HG02885 (cell line): ENCODE data around the gene MACROD2.

ENCODE experiments used
- ATAC-seq: cut with Tn5 transposase; IDR thresholded peaks from one replicate; pipeline ENCODE4 v1.9.1; 2021; ENCODE audit warnings: mild to moderate bottlenecking; ENCODE audit not compliant: unreplicated experiment, poor library complexity

Gene MACROD2

DNA sequence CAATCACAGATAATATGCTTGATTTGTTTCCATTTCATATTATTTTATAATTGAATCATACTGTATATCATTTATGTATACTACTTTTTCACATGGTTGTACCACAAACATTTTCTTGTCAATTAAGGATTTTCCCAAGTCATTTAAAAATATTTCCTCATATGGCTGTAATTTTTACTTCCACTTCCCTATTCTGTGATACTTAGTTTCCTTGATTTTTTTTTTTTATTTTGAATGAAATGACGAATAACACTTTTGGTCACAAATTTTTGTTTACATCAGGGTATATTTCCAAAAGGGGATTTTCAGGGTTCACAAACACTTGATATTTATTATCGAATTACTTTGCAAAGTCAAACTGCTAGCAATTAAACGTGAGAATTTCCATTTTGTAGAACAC, 2062.3 kb downstream of the MACROD2 start:
- no peak for ATAC-seq

DNA sequence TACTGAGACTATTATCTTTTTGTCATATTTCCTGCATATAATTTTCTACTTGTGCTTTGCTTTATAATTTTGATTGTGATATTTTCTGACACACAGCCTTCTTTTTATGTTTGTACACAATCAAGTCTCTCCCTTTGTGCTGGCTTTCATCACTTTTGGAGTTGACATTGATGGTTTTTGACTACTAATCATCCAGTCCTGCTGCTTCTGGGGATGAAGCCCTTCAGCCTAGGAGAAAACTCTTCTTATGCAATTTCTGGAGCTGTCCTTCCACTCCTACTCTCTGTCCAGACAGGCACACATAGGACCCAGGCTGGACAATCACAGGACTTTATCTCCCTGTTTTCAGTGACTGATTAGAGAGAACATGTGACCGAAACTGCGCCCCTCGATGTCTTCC, 2063.0 kb downstream of the MACROD2 start:
- no peak for ATAC-seq

DNA sequence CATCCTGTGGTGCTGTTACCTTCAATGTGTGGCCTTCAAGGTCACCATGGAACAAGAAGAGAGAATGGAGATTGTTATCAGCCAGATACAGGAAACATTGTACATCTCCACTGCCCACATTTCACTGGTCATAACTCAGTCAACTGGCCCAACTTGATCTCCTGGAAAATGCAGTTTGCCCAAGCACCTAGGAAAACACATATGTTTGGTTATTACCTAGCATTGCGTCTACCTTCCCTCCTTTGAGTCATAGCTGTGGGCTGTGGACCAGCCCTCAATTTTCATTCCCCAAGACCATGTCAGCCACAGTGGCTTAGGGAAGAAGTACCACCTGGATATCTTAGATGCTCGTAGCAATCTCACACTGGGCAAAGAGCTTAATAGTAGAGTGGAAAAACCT, 2064.5 kb downstream of the MACROD2 start:
- ATAC-seq = no peak

- no peak for ATAC-seq
These were observed 2066.0 kb downstream of the MACROD2 start for GRCh38 chr20:16061351-16061750.

DNA sequence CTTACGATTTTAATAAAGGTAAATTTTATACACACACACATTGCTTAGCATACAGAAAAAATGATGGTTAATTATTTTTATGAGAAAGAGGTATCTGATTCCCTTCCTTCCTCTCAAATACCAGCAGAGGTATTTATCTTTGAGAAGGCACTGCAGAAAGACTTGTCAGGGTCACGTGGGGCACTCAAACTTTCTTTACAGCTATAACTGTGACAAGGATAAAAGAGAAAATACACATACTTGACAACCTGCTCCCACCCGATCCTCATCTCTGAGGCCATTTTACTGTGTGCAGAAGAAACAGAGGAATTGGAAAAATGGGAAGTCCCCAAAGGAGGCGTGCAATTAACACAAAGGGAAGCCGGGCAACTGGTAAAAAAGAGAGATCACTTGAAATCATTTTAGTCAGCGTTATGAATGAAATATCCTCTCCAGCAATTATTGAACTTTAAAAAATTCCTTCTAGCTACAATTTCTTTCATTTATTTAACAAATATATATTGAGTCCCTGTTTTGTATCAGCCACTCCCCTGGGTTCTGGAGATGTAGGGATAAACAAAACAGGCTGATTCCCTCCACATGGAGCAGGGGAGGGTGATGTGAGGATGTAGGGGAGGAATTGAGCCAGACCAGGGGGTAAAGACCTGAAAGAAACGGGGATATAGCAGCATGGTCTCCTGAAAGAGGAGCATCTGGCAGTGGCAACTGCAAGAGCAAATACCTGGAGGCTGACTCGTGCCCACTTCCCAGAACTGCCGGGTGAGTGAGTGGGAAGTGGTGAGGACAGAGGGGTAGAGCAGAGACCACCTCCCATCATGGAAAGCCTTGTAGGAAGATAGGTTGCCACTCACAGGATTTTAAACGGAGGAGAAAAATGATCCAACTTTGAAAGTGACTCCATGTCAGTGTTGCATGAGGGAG, 2067.6 kb downstream of the MACROD2 start:
- ATAC-seq = no peak

GRCh38 chr20:16063881-16064280, 2068.6 kb downstream of the MACROD2 start:
- no peak for ATAC-seq

- no peak for ATAC-seq
These were observed 2069.8 kb downstream of the MACROD2 start for GRCh38 chr20:16064989-16065707.

DNA sequence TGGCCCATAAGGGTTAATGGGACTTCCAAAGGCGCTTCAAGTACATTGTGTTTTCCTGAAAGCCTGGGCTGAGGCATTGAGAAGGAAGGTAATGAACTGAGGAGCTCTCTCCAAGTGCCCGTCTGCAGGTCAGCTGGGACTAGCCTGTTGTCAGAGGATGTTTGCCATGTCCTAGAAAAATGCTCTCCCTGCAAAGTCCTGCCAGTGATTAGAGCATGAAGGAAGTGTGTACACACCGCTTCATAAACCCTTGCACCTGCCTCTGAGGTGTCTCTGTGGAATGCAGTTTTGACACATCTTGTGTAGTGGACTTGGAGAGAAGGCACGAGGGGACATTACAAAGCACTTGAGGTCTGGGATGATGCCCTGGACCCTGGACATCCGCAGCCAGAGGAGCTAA, 2071.3 kb downstream of the MACROD2 start:
- no peak for ATAC-seq

DNA sequence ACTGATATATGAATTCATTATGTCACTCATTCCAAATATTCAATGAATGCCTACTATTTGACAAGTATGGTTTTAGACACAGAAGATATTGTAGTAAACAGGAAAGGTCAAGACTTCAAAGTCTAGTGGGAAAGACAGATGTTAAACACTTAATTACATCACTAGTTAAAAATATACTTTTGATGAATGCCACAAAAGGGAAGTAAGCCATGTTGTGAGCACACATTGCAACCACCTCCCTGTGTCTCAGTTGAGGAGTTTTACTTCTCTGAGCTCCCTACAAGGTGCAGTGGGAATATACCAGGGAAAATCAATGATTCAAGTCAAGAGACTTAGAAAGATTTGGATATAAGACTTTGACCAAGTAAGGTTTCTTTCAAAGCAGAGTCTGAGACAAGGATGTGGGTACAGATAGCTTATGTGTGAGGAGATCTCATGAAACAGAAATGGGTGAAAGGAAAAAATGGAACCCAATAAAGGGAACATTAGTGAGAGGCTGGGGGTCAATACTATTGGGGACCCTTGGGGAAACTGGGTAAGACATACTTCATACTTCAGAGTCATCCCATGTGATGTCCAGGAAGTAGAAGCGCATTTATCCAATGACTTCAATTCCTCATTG, 2074.2 kb downstream of the MACROD2 start:
- peak; percentile 95 for ATAC-seq

- no peak for ATAC-seq
These were observed 2076.9 kb downstream of the MACROD2 start for GRCh38 chr20:16072220-16072619.

GRCh38 chr20:16078172-16078898, 2083.0 kb downstream of the MACROD2 start:
- ATAC-seq = no peak

- ATAC-seq = no peak
These were observed 2086.1 kb downstream of the MACROD2 start for GRCh38 chr20:16081421-16081820.

- no peak for ATAC-seq
These were observed 2086.8 kb downstream of the MACROD2 start for GRCh38 chr20:16082051-16082550.

- ATAC-seq = no peak
These were observed 2088.4 kb downstream of the MACROD2 start for GRCh38 chr20:16083639-16084280.

- no peak for ATAC-seq
These were observed 2099.9 kb downstream of the MACROD2 start for GRCh38 chr20:16095226-16095625.

- no peak for ATAC-seq
These were observed 2101.5 kb downstream of the MACROD2 start for GRCh38 chr20:16096756-16097326.

DNA sequence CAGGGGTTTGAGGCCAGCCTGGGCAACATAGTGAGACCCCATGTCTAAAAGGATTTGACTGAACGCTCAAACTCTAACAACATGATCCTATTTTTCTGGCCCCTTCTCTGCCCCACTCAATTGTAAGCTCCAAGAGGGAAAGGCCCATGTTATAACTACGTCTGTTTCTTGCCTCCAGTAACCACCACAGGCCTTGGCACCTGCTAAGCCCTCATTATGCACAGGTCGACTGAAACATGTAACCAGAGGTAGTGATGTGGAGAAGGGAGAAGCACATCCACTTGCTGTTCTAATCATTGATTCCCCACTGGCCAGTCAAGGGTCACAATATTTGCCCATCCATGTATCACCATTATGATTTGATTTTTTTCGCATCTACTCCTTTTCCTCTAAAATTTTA, 2102.5 kb downstream of the MACROD2 start:
- no peak for ATAC-seq

DNA sequence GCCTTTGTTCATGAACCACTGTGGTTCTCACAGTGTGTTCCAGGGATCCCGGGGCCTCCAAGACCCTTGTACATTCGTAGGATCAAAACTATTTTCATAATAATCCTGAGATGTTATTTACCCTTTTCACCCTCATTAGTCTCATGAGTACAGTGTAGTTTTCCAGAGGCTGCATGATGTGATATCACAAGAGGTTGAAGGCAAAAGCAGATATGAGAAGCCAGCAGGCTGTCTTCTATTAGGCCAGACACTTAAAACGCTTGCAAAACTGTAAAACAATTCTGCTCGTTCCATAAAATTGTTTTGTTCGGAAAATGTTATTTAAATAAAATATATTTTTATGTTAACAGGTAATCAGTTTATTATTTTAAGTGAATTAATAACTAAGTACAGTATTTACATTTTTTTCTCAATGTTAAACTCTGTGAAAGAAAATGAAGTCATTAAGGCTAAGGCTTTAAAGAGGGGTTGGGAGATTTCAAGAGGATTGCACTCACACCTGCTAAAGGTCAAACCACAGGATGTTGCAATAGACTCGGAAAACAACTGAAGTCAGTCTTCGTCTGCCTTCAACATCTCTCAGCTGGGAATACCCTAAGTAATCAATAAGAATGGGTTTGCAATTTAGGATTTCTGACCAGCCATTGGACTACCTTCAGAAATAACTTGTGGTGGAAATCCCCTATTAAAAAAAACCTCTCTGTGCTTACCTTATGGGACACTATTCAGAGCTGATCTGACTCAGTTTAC, 2103.7 kb downstream of the MACROD2 start:
- no peak for ATAC-seq

DNA sequence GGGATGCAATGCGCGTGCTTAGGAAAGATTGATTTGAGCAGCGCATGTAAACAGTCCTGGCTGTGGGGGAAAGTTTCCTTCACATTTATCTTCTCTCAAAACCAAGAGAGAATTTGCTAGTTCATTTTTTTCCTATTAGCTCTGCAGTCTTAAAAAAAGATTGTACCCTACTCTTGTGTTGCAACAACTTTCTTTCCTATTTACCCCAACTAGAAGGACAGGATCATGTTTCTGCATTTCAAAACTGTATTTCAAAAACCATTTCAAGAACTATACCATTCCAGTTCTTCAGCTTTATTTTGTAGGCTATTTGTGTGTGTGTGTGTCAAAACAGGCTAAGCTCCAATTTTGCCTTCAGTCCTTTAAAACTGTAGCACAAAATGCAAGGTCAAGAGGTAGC, 2104.8 kb downstream of the MACROD2 start:
- ATAC-seq = no peak
